ENCODE results near the gene AXIN2. TPM values are rescaled to one million over a fixed set of nuclear protein-coding genes. Genes with fewer than 3 reads are reported as not detected.

The AXIN2 gene
- total and polyA plus RNA-seq, 10 of the 15 experiments (the other 5 are each of a cell fraction or from before 2014, with no cell fraction given), result 0.47 to 7.8 (median 3.1) TPM

DNA sequence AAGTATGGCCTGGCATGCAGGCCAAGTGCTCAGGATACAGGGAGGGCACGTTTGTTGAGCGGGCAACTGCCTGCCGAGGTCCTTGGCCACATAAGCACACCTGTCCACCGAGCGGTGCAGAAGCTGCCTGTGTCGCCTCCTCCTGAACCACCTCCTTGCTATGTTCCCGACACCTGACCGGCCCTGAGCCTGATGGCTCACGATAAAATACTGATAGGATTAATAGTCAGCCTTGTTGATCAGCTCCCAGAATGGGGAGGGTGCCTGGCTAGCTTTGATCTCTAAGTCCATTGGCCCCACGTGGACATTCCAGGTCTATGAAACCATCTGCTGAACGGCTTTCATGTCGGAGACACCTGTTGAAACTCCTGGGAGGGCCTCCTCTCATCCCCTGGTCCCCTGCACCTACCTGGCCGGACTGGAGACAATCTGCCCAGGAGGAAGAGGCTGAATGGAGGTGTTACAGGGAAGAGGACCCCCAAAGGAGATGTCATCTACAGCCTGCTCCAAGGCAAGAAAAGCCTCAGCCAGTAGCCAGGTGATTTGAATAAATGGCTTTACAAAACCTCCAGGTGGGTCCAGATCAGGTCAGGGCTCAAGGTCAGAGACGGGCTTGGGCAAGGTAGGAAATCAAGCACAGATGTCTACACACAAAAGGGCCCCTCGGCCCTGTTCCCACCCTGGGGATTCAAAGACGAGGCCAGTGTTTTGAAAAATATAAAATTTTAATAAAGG lies 33.4 kb downstream of the AXIN2 start:
- ChIA-PET CTCF (no interaction called here), POLR2A (no interaction called here), RAD21 (ENCODE audit: unreplicated experiment) (no interaction called here), SMC1A (ENCODE audit: uncharacterized antibody, unreplicated experiment) (no interaction called here)
- no peak overlapping the region for H3K27ac ChIP-seq (ENCODE audit: control insufficient read depth, insufficient read depth)
- no peaks in the 10 kb centered on the region for H3K4me1 ChIP-seq (ENCODE audit: control insufficient read depth, insufficient read depth, low read length)
- no peaks in the 10 kb centered on the region for H3K79me2 ChIP-seq (ENCODE audit: control insufficient read depth, insufficient read depth, low read length)
- intact Hi-C loops (cut with micrococcal nuclease; ENCODE audit: unreplicated experiment) (no loop called here), in situ Hi-C loops (cut with MboI) (no loop called here)
- FAIRE-seq (no peak), ATAC-seq (no peak), DNase-seq (ENCODE audit: low read depth, low spot score) (no peak)
- H3K4me2 ChIP-seq (ENCODE audit: control insufficient read depth, insufficient read depth), result no peak overlapping the region
- peaks cover 0 to 7% of the 10 kb centered on the region in 2 experiments; a peak in 2 of 4 replicates for H3K36me3 ChIP-seq (ENCODE audit: control insufficient read depth in 2 of 2, insufficient read depth in 2 of 2, low read length in 1 of 2)
- WGBS (ENCODE audit: insufficient coverage, insufficient replicate concordance, low lambda C conversion rate, missing lambda C conversion rate), result 50% methylated on average over 16 of the region's 16 CpGs
- no peak overlapping the region for H2AFZ ChIP-seq (ENCODE audit: control insufficient read depth, low read depth, low read length)
- H4K20me1 ChIP-seq (ENCODE audit: control insufficient read depth, insufficient read depth), result no peaks in the 10 kb centered on the region
- no peak overlapping the region for H3K9ac ChIP-seq (ENCODE audit: control insufficient read depth, insufficient read depth, low read length)
- H3K9me3 ChIP-seq (replicated peaks; ENCODE audit: control insufficient read depth, insufficient read depth, low read length), result no peaks in the 10 kb centered on the region
- H3K27me3 ChIP-seq (replicated peaks in 1 of 2; ENCODE audit: control insufficient read depth in 2 of 2, insufficient read depth in 2 of 2, low read length in 1 of 2), result no peaks in the 10 kb centered on the region
- H3K4me3 ChIP-seq, result no peak overlapping the region
- BruUV-seq (replicated peaks), result no TSS peak
- TF ChIP-seq, protein P1, sequence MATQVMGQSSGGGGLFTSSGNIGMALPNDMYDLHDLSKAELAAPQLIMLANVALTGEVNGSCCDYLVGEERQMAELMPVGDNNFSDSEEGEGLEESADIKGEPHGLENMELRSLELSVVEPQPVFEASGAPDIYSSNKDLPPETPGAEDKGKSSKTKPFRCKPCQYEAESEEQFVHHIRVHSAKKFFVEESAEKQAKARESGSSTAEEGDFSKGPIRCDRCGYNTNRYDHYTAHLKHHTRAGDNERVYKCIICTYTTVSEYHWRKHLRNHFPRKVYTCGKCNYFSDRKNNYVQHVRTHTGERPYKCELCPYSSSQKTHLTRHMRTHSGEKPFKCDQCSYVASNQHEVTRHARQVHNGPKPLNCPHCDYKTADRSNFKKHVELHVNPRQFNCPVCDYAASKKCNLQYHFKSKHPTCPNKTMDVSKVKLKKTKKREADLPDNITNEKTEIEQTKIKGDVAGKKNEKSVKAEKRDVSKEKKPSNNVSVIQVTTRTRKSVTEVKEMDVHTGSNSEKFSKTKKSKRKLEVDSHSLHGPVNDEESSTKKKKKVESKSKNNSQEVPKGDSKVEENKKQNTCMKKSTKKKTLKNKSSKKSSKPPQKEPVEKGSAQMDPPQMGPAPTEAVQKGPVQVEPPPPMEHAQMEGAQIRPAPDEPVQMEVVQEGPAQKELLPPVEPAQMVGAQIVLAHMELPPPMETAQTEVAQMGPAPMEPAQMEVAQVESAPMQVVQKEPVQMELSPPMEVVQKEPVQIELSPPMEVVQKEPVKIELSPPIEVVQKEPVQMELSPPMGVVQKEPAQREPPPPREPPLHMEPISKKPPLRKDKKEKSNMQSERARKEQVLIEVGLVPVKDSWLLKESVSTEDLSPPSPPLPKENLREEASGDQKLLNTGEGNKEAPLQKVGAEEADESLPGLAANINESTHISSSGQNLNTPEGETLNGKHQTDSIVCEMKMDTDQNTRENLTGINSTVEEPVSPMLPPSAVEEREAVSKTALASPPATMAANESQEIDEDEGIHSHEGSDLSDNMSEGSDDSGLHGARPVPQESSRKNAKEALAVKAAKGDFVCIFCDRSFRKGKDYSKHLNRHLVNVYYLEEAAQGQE (IDR thresholded peaks at IDR 0.05; ENCODE audit: low read depth, low read length), result no peak
- TF ChIP-seq YBX1 (IDR thresholded peaks at IDR 0.05), result no peak
- no peak for TF ChIP-seq ZNF622 (IDR thresholded peaks at IDR 0.05)
- TF ChIP-seq, protein P2, sequence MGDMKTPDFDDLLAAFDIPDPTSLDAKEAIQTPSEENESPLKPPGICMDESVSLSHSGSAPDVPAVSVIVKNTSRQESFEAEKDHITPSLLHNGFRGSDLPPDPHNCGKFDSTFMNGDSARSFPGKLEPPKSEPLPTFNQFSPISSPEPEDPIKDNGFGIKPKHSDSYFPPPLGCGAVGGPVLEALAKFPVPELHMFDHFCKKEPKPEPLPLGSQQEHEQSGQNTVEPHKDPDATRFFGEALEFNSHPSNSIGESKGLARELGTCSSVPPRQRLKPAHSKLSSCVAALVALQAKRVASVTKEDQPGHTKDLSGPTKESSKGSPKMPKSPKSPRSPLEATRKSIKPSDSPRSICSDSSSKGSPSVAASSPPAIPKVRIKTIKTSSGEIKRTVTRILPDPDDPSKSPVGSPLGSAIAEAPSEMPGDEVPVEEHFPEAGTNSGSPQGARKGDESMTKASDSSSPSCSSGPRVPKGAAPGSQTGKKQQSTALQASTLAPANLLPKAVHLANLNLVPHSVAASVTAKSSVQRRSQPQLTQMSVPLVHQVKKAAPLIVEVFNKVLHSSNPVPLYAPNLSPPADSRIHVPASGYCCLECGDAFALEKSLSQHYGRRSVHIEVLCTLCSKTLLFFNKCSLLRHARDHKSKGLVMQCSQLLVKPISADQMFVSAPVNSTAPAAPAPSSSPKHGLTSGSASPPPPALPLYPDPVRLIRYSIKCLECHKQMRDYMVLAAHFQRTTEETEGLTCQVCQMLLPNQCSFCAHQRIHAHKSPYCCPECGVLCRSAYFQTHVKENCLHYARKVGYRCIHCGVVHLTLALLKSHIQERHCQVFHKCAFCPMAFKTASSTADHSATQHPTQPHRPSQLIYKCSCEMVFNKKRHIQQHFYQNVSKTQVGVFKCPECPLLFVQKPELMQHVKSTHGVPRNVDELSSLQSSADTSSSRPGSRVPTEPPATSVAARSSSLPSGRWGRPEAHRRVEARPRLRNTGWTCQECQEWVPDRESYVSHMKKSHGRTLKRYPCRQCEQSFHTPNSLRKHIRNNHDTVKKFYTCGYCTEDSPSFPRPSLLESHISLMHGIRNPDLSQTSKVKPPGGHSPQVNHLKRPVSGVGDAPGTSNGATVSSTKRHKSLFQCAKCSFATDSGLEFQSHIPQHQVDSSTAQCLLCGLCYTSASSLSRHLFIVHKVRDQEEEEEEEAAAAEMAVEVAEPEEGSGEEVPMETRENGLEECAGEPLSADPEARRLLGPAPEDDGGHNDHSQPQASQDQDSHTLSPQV (IDR thresholded peaks at IDR 0.05), result no peak
- TF ChIP-seq NFYB (IDR thresholded peaks at IDR 0.05; ENCODE audit: insufficient read depth, low read depth, low read length), result no peak
- TF ChIP-seq IKZF1 (conservative IDR thresholded peaks at IDR 0.05), result no peak
- TF ChIP-seq ZNF207 (IDR thresholded peaks at IDR 0.05; ENCODE audit: borderline replicate concordance), result no peak
- TF ChIP-seq FOS (IDR thresholded peaks at IDR 0.05; ENCODE audit: borderline replicate concordance, extremely low read depth, insufficient read length), result no peak
- TF ChIP-seq, protein P3, sequence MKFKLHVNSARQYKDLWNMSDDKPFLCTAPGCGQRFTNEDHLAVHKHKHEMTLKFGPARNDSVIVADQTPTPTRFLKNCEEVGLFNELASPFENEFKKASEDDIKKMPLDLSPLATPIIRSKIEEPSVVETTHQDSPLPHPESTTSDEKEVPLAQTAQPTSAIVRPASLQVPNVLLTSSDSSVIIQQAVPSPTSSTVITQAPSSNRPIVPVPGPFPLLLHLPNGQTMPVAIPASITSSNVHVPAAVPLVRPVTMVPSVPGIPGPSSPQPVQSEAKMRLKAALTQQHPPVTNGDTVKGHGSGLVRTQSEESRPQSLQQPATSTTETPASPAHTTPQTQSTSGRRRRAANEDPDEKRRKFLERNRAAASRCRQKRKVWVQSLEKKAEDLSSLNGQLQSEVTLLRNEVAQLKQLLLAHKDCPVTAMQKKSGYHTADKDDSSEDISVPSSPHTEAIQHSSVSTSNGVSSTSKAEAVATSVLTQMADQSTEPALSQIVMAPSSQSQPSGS (IDR thresholded peaks at IDR 0.05; ENCODE audit: low read length), result no peak
- TF ChIP-seq, protein P4, sequence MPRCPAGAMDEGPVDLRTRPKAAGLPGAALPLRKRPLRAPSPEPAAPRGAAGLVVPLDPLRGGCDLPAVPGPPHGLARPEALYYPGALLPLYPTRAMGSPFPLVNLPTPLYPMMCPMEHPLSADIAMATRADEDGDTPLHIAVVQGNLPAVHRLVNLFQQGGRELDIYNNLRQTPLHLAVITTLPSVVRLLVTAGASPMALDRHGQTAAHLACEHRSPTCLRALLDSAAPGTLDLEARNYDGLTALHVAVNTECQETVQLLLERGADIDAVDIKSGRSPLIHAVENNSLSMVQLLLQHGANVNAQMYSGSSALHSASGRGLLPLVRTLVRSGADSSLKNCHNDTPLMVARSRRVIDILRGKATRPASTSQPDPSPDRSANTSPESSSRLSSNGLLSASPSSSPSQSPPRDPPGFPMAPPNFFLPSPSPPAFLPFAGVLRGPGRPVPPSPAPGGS (IDR thresholded peaks at IDR 0.05; ENCODE audit: borderline replicate concordance, insufficient read depth, low read depth, low read length, poor library complexity, severe bottlenecking), result no peak
- no peak for TF ChIP-seq PAX8 (IDR thresholded peaks at IDR 0.05)
- no peak for TF ChIP-seq POU2F2 (IDR thresholded peaks at IDR 0.05; ENCODE audit: borderline replicate concordance, low read depth, low read length)
- TF ChIP-seq ZNF24 (IDR thresholded peaks at IDR 0.05), result no peak
